Stimulated activated CD8-positive, alpha-beta memory T cell treated with anti-CD3 and anti-CD28 coated beads, Interleukin-7, amount 100 ng/mL, for 4 hours (primary cell): ENCODE data around the gene ALOX12.
A peak's percentile ranks its signal among the peaks of the same experiment; 100 is the strongest.

Experiments
- DNase-seq, 2 donors: peaks; one replicate each; pipeline ENCODE4 v3.0.0-alpha.2; 2020; ENCODE audit warnings: low read depth in 2 of 2

ALOX12 gene

GRCh38 chr17:7022781-7023571 lies 27.1 kb downstream of the ALOX12 start, which contains the start of gene BCL6B:
BCL6B (plus strand) TSS chr17:7023050; CDS start chr17:7023672, 622 bp downstream.
- DNase-seq, result no peak

- DNase-seq, result peak; percentile 88 to 92
Observed at GRCh38 chr17:7023576-7024401, 27.9 kb downstream of the ALOX12 start.

- DNase-seq, result no peak
Observed at GRCh38 chr17:7024402-7024785, 28.5 kb downstream of the ALOX12 start.

- DNase-seq, result no peak
Observed at GRCh38 chr17:7025245-7025644, 29.4 kb downstream of the ALOX12 start.

- DNase-seq, result no peak
Observed at GRCh38 chr17:7026471-7027115, 30.7 kb downstream of the ALOX12 start.

- no peak for DNase-seq
Observed at GRCh38 chr17:7027335-7027734, 31.5 kb downstream of the ALOX12 start.

GRCh38 chr17:7029096-7029495 lies 33.2 kb downstream of the ALOX12 start:
- DNase-seq, result no peak

GRCh38 chr17:7029659-7030058 lies 33.8 kb downstream of the ALOX12 start:
- DNase-seq, result no peak

GRCh38 chr17:7034955-7035590 lies 39.2 kb downstream of the ALOX12 start:
- DNase-seq, result no peak

- DNase-seq, result peak; percentile 97 to 98
Observed at GRCh38 chr17:7035591-7036368, 39.9 kb downstream of the ALOX12 start, which contains the start of gene SLC16A13. SLC16A13 (plus strand) TSS chr17:7036015; CDS start chr17:7036383, 368 bp downstream.

- DNase-seq, result no peak
Observed at GRCh38 chr17:7038025-7038862, 42.4 kb downstream of the ALOX12 start.

- no peak for DNase-seq
Observed at GRCh38 chr17:7039832-7040231, 44.0 kb downstream of the ALOX12 start.

- DNase-seq, result no peak
Observed at GRCh38 chr17:7041607-7042500, 46.0 kb downstream of the ALOX12 start.

GRCh38 chr17:7042501-7043181 lies 46.8 kb downstream of the ALOX12 start:
- peak in 1 of 2 donors; percentile 42 for DNase-seq

GRCh38 chr17:7043182-7043496 lies 47.3 kb downstream of the ALOX12 start:
- no peak for DNase-seq

GRCh38 chr17:7043497-7044198 lies 47.8 kb downstream of the ALOX12 start, which contains the start of gene SLC16A11:
SLC16A11 (minus strand) TSS chr17:7044092; CDS start chr17:7043513, 579 bp downstream.
- DNase-seq, result no peak

GRCh38 chr17:7045492-7046126 lies 49.8 kb downstream of the ALOX12 start:
- peak in 1 of 2 donors; percentile 40 for DNase-seq
